ENCODE data around the gene CYP2J2. TPM values are rescaled to one million over a fixed set of nuclear protein-coding genes. Genes with fewer than 3 reads are reported as not detected.

The CYP2J2 gene
- total RNA-seq, 4 donors from 2014 or later, result 5.5 to 19.6 (median 6.6) TPM

DNA sequence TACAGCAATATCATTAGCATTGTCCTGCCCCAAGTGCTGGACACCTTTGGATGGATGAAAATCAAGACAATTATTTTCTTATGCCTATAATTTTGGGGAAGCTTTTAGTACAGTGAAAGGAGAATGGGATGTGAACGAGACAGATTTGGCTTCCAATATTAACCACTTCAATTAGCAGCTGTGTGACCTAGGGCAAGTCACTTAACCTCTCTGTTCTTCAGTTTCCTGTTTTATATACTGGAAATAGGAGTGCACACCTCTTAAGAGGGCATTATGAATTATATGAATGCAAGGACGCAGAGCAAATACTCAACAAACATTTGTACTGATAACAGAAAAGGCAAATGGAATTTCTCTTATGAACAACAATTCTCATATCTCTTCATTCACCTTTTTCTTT is 18.5 kb downstream of the CYP2J2 start:
- WGBS, 2 donors, result 82 to 87% methylated on average over 2 of the region's 2 CpGs

DNA sequence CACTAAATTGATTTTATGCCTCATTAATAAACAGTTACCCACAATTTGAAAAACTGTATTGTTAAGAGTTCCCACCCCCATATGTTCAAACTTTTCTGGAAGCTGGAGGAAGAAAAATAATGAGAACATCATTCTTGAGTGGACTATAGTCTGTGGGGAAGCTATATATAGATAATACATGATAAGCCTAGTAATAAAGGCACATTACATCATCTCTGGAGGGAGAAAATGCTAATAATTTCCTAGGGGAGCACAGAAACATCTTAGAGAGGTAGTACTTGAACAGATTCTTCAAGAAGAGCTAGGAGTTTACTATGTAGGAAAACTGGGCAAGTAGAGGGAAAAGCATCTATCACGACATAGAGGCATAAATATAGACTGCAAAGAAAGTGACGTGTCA is 19.6 kb downstream of the CYP2J2 start:
- H3K36me3 ChIP-seq, result peaks cover 0 to 38% (median 0%) of the 10 kb centered on the region in 3 donors
- TF ChIP-seq, protein P1, sequence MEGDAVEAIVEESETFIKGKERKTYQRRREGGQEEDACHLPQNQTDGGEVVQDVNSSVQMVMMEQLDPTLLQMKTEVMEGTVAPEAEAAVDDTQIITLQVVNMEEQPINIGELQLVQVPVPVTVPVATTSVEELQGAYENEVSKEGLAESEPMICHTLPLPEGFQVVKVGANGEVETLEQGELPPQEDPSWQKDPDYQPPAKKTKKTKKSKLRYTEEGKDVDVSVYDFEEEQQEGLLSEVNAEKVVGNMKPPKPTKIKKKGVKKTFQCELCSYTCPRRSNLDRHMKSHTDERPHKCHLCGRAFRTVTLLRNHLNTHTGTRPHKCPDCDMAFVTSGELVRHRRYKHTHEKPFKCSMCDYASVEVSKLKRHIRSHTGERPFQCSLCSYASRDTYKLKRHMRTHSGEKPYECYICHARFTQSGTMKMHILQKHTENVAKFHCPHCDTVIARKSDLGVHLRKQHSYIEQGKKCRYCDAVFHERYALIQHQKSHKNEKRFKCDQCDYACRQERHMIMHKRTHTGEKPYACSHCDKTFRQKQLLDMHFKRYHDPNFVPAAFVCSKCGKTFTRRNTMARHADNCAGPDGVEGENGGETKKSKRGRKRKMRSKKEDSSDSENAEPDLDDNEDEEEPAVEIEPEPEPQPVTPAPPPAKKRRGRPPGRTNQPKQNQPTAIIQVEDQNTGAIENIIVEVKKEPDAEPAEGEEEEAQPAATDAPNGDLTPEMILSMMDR (IDR thresholded peaks at IDR 0.05), result no peak
- no peak for TF ChIP-seq POLR2A (IDR thresholded peaks at IDR 0.05)
- 75 to 80% methylated on average over 2 of the region's 2 CpGs for WGBS, 2 donors
- peaks cover 0 to 13% (median 0%) of the 10 kb centered on the region in 3 donors for H3K4me1 ChIP-seq
- no peaks in the 10 kb centered on the region for H3K9me3 ChIP-seq
- intact Hi-C loops (cut with DNase I), result no loop called here
- DNase-seq, result no peak
- H3K27ac ChIP-seq, result no peak overlapping the region
- H3K4me3 ChIP-seq, result no peak overlapping the region
- no peaks in the 10 kb centered on the region for H3K27me3 ChIP-seq

More for the DNA sequence above, 18.5 kb downstream of the CYP2J2 start:
- DNase-seq, result no peak
- Histone ChIP-seq H3K9me3 (no peaks in the 10 kb centered on the region), H3K27me3 (no peaks in the 10 kb centered on the region), H3K4me1 (peaks cover 0 to 3% (median 0%) of the 10 kb centered on the region in 3 donors), H3K4me3 (no peak overlapping the region), H3K27ac (no peak overlapping the region), H3K36me3 (peaks cover 0 to 43% (median 0%) of the 10 kb centered on the region in 3 donors)
- intact Hi-C loops (cut with DNase I), result no loop called here
- TF ChIP-seq POLR2A (IDR thresholded peaks at IDR 0.05), result no peak
- TF ChIP-seq, protein P1 (IDR thresholded peaks at IDR 0.05), result no peak

DNA sequence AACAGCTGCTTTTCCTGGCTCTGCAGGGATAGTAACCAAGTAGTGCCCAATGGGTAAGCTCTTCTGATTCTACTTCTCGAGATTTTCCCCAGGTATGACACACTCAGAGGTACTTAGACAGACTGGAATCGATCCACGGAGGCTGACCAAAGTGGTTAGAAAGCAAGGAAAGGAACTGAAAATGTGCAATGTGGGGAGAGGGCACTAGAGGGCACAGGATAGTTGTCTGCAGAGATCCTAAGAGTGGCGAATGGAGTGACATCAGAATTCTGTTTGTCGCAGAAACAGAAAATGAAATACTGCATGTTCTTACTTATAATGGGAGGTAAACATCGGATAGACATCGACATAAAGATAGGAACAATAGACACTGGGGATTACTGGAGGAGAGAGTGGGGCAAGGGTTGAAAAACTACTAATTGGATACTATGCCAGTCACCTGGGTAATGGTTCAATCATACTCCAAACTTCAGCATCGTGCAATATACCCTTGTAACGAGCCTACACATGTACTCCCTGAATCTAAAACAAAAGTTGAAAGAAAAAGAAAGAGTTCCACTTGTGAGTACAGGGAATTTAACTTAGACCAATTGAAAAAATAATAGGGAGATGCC is 23.3 kb downstream of the CYP2J2 start:
- Histone ChIP-seq H3K4me3 (no peak overlapping the region), H3K27ac (no peak overlapping the region), H3K36me3 (peaks cover 0 to 29% (median 0%) of the 10 kb centered on the region in 3 donors), H3K4me1 (peaks cover 0 to 16% (median 0%) of the 10 kb centered on the region in 3 donors), H3K27me3 (no peaks in the 10 kb centered on the region), H3K9me3 (no peaks in the 10 kb centered on the region)
- intact Hi-C loops (cut with DNase I), result no loop called here
- no peak for TF ChIP-seq POLR2A (IDR thresholded peaks at IDR 0.05)
- TF ChIP-seq, protein P1 (IDR thresholded peaks at IDR 0.05), result peak in 2 of 6 experiments; percentile 20 to 45
- 42 to 55% methylated on average over 9 of the region's 9 CpGs for whole genome bisulfite sequencing, 2 donors
- DNase-seq, result no peak

DNA sequence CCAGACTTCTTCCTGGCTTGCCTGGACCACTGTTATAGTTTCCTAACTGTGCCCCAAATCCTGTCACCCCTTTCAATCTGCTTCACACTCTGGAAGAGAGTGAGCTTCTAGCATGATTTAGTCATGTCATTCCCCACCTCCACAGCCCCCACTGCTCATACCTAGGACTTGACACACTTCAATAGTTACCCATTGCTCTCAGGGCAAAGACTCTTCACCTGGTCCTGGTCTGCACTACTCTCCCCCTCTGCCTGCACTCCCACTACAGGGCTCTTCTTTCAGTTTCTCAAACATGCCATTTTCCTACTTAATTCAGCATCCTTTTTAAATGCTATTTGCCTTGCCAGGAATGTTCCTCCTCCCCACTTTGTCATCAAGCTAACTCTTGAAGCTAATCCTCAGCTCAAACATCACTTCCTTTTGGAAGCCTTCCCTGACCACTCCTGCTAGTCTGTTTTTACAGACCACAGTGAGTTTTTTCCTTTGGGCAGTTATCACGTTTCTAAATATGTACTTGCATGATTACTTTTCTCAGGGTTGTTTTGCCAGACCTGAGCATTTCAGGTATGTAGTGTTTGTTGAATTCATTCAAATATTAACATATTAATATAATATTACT is 24.7 kb downstream of the CYP2J2 start:
- WGBS, 2 donors, result 13% methylated on average over 1 of the region's 1 CpG
- H3K27me3 ChIP-seq, result no peaks in the 10 kb centered on the region
- no peak overlapping the region for H3K27ac ChIP-seq
- peaks cover 0 to 16% (median 0%) of the 10 kb centered on the region in 3 donors for H3K4me1 ChIP-seq
- H3K9me3 ChIP-seq, result no peaks in the 10 kb centered on the region
- intact Hi-C loops (cut with DNase I), result no loop called here
- no peak for DNase-seq
- H3K36me3 ChIP-seq, result peaks cover 0 to 16% (median 0%) of the 10 kb centered on the region in 3 donors
- TF ChIP-seq, protein P1 (IDR thresholded peaks at IDR 0.05), result no peak
- TF ChIP-seq POLR2A (IDR thresholded peaks at IDR 0.05), result no peak
- H3K4me3 ChIP-seq, result no peak overlapping the region

DNA sequence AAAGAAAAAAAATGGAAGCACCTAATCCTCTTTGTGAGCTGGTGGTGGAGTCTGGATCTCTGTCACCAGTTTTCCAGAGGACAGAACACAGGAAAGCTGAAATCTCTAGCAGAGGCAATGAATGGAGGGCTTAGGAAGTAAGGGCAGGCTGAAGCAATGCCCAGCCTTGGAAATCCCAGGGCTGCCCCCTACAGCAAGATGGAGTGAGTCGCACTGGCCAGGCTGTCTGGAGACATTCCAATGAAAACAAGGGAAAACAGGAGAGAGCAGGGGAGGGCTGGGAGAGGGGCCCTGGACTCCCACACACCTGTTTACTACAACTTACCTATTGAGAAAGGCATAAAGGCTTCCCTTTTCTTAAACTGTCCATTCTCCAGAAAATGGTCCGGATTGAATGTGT is 25.9 kb downstream of the CYP2J2 start:
- intact Hi-C loops (cut with DNase I), result no loop called here
- H3K4me3 ChIP-seq, result no peak overlapping the region
- WGBS, 2 donors, result 82 to 88% methylated on average over 1 to 2 of the region's 2 CpGs
- H3K4me1 ChIP-seq, result peaks cover 0 to 16% (median 0%) of the 10 kb centered on the region in 3 donors
- H3K27ac ChIP-seq, result no peak overlapping the region
- no peak for DNase-seq
- TF ChIP-seq POLR2A (IDR thresholded peaks at IDR 0.05), result no peak
- TF ChIP-seq, protein P1 (IDR thresholded peaks at IDR 0.05), result no peak
- no peaks in the 10 kb centered on the region for H3K27me3 ChIP-seq
- H3K9me3 ChIP-seq, result no peaks in the 10 kb centered on the region
- peaks cover 0 to 11% (median 0%) of the 10 kb centered on the region in 3 donors for H3K36me3 ChIP-seq
